ENCODE measurements around the gene PVR.
A peak's percentile ranks its signal among the peaks of the same experiment; 100 is the strongest.
"Not testable (repeated sequence)": the region's sequence is repeated elsewhere in the genome, so short reads cannot be mapped to it uniquely, and the experiment has no call there.

PVR gene

DNA sequence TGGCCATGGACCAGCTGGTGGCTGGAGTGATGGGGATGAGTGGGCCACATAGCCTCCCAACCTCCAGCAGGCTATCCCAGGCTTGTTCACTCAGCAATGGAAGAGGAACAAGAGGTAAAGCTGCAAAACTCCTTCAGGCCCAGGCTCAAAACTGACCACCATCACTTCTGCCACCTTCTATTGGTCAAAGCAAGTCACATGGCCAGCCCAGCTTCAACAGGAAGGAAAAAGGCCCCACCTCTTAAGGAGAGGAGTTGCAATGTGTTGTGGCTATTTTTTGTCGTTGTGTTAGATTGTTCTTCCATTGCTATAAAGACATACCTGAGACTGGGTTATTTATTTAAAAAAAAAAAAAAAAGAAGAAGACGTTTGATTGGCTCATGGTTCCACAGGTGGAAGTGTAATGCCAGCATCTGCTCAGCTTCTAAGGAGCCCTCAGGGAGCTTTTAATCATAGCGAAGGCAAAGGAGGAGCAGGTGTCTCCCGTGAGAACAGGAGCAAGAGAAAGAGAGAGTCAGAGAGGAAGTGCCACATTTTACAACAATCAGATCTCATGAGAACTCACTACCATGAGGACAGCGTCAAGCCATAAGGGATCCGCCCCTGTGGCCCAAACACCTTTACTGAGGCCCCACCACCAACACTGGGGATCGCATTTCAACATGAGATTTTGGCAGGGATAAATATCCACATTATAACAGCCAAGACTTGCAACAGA is 24.9 kb upstream of the PVR start:
- no peak for DNase-seq (ENCODE audit: low spot score)

DNA sequence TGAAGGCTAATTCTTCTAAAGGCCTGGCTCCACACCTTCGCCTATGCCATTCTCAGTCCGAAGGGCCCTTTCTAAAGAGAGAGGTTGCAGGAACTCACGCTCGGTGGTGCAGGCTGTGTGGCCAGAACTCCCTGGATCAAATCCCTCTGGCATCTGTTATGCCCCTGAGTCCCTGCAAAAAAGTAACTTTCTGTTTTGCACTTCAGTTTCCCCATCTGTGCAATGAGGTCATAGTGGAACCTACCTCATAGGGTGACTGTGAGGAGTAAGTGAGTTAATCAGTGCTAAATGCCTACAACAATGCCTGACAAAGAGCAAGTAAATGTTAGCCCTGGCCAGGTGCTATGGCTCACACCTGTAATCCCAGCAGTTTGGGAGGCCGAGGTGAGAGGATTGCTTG is 23.0 kb upstream of the PVR start:
- DNase-seq (ENCODE audit: low spot score), result no peak

DNA sequence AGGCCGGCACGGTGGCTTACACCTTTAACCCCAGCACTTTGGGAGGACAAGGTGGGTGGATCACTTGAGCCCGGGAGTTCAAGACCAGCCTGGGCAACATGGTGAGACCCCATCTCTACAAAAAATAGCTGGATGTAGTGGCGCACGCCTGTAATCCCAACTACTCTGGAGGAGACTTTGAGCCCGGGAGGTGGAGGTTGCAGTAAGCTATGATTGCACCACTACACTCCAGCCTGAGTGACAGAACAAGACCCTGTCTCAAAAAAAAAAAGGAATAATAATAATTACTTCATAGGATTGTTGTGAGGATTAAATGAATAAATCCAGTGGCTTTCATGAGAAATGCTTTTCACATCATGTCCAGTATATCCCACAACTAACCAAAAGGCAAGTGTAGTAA is 22.3 kb upstream of the PVR start:
- no peak for DNase-seq (ENCODE audit: low spot score)

DNA sequence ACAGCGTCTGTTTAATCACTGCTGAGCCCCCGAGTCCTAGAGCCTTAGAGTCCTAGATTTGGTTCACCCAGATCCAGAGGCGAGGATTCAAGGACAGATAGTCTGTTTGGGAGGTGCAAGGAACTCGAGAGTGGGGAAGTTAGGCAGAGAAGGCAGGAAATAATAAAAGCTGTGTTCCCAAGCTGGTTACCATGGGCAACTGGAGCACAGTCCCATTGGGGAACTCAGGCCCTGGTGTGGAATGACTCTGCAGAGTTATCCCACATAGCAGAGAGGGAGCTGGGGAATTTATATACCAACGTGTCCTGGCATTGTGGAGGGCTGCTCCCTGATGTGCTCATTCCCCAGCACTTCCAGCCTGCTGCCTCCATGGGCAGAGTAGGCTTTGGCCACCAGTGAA is 20.6 kb upstream of the PVR start:
- no peak for DNase-seq (ENCODE audit: low spot score)

DNA sequence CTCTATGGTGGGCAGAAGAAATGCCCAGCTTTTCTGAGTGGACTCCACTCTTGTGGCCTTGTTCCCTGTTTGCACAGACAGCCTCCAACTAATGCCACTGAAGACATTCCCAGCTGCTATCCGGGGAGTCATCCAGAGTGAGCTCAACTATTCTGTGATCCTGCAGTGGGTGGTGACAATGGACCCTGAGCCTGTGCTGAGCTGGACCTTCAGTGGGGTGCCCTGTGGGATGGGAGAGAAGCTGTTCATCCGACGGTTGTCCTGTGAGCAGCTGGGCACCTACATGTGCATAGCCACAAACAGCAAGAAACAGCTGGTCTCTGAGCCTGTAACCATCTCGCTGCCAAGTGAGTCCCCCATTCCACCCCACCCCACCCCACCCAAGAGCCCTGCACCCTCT is 20.1 kb upstream of the PVR start:
- no peak for DNase-seq (ENCODE audit: low spot score)

DNA sequence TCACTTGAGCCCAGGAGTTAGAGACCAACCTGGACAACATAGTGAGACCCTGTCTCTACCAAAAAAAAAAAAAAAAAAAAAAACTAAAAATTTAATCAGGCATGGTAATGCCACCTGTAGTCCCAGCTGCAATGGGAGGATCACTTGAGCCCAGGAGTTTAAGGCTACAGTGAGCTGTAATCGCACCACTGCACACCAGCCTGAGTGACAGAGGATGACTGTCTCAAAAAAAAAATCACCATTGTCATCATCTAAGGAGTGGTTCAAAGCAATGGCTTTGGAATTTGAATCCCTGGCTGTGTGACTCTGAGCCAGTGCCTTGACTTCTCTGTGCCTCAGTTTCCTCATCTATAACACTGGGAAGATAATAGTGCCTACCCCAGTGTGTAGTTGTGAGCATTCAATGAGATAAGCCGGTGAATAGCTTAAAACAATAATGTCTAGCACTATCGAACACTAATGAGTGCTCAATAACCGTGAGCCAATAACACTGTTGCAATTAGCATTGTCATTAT is 18.8 kb upstream of the PVR start:
- DNase-seq (ENCODE audit: low spot score), result no peak

DNA sequence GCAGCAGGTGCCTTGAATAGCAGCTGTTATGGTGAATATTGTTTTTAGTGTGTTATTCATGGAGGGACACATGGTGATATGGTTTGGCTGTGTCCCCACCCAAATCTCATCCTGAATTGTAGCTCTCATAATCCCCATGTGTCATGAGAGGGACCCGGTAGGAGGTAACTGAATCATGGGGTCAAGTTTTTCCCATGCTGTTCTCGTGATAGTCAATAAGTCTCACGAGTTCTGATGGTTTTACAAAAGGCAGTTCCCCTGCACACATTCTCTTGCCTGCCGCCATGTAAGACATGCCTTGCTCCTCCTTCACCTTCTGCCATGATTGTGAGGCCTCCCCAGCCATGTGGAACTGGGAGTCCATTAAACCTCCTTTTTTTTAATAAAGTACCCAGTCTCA is 18.1 kb upstream of the PVR start:
- DNase-seq (ENCODE audit: low spot score), result not testable (repeated sequence)

DNA sequence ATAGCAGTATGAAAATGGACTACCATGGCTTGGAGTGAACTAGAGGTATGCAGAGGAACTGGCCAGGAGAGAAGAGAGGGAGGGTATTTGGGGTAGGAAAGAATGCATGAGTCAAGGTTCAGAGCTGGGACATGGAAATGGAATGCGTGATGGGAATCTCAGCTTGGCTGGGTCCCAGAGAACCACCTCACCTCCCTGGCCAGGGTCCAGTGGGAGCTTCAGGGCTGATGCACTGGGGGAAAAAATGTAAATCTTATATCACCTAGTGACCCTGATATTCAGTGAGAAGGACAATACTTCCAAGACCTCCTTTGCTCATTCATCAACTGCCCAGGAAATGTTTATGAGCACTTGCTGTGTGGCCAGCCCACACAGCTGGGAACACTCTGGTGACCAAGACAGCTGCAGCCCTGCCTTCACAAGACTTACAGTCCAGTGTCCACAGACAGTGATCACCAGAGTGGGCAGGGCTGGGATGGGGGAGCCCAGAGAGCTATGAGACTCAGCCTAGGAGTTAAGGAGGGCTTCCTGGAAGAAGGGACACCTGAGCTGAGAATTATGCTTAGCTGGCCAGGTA is 17.6 kb upstream of the PVR start:
- no peak for DNase-seq (ENCODE audit: low spot score)

DNA sequence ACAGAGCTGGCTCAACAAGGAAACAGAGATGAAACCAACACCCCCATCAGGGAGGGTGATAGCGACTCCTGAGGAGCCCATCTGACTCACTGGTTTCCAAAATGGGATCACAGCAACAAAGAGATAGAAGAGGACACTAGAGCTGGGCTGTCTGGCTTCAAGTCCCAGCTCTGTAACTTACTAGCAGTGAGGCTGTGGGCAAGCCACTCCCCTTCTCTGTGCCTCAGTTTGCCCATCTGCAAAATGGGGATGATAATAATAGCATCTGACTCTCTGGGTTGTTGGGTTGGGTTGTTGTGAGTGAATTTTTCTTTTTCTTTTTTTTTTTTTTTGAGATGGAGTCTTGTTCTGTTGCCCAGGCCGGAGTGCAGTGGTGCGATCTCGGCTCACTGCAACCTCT is 16.1 kb upstream of the PVR start:
- no peak for DNase-seq (ENCODE audit: low spot score)

DNA sequence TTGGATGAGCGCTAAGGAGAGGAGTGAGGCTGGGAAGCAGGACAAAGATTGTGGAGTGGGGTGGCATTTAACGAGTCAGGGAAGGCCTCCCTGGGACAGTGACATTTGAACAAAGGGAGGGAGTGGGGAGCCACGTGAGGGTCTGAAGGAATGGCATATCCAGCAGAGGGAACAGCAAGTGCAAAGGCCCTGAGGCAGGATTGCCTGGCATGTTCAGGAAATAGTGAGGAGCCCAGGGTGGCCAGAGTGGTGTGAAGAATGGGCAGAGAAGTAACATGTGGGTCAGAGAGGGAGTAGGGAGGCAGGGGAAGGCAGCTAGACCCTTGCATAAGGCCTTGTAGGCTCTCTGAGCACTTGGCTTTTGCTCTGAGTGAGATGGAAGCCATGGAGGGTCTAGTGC is 14.9 kb upstream of the PVR start:
- no peak for DNase-seq (ENCODE audit: low spot score)

DNA sequence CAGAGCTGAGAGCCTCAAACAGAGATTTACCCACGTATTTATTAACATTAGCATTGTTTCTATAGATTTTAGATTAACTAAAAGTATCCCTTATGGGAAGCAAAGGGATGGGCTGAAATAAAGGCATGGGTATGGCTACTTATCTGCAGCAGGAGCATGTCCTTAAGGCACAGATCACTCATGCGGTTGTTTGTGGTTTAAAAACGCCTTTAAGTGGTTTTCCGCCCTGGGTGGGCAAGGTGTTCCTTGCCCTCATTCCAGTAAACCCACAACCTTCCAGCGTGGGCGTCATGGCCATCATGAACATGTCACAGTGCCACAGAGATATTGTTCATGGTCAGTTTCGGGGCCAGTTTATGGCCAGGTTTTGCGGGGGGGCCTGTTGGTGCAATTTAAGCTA is 12.1 kb upstream of the PVR start:
- DNase-seq (ENCODE audit: low spot score), result not testable (repeated sequence)

DNA sequence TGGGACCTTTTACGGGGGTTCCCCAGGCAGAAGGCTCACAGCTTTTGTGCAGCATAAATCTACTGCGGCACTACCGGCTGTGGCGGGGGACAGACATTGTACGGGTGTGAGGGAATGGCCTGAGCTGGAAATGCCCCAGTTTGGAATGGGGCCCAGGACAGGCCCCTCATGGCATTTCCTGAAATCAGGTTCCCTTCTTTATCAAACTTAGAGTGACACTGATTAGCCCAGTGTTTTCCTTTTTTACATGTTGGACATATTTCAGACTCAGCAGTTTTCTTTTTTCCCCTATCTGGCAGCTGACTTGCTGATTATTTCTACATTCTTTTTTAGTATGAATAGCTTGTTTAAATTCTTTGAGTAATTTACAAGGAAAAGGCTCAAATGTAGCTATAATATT is 9.7 kb upstream of the PVR start:
- not testable (repeated sequence) for DNase-seq (ENCODE audit: low spot score)

DNA sequence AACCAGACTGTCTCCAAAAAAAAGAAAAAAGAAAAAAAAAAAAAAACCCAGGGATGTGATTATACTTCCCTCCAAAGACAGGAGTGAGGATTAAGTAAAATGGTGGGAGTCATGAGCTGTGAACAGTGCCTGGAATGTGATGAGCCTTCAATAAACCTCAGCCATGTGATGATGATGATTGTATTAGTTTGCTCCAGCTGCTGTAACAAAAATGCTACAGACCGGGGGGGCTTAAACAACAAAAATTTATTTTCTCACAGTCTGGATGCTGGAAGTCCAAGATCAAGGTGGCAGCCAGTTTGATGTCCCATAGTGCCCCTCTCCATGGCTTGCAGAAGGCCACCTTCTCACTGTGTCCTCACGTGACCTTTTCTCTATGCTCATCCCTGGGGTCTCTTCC is 8.9 kb upstream of the PVR start:
- no peak for DNase-seq (ENCODE audit: low spot score)

DNA sequence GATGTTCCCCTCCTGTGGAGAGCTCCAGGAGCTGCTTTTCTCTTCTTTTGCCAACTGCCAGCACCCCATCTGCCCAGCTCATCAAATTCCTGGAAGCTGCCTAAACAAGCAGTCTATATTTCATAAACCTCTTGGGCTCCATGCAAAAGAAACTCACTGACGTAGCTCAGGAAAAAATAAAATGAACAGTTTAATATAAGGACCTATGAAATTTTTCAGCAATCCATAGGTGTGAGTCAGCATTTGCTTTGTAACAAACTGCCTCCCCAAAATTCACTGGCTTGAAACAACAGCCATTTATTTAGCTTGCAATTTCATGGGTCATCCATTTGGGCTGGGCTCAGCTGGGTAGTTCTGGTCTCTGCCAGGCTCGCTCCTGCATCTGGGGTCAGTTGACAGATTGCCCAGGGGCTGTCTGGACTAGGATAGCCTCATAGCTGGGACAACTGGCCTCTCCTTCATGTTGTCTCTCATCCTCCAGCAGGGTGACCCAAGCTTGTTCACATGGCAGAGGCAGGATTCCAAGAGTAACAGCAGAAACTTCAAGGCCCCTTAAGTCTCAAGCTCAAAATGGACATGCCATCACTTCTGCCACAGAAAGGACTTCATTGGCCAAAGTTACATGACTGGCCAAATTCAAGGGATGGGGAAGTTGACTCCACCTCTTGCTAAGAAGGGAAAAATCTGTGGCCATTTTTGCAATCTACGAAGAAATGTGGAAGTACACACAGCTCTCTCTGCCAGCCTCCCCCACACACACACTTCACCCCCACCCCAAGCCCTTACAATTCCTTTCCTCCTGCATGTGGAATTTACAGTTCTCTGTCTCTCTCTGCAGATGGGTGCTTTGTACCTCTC is 7.9 kb upstream of the PVR start:
- DNase-seq (ENCODE audit: low spot score), result peak; percentile 20

DNA sequence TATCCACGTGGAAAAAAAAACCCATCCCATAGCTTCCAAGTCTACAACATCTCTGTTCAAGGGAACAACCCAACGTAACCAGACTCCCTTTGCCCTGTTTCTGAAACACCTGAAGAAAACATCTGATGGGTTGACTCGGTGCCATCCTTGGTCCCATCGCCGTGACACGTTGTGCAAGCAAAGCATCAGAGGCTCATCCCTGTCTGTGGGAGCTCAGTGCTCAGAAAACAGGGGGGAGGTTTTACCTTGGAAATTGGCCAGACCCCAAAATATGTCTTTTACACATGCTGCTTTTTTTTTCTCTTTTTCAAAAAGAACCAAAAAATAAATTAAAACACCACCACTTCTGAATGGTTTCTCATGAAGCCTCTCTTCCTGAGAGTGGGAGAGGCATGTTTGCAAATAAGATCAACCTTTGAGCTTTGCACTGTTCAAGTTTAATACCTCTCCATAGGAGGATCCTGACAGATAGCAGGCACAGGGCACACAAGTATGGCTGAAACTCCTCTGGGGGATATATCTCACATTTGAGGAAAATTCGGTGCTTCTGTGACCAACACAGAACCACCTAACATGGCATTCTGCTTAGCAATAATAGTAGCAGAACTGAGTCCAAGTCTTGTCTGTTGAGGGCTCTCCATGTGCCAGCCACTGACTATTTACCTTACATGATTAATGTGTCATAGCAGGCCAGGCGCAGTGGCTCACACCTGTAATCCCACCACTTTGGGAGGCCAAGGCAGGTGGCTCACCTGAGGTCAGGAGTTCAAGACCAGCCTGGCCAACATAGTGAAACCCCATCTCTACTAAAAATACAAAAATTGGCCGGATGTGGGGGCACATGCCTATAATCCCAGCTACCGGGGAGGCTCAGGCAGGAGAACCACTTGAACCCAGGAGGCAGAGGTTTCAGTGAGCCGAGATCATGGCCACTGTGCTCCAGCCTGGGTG is 7.0 kb upstream of the PVR start:
- DNase-seq (ENCODE audit: low spot score), result no peak

DNA sequence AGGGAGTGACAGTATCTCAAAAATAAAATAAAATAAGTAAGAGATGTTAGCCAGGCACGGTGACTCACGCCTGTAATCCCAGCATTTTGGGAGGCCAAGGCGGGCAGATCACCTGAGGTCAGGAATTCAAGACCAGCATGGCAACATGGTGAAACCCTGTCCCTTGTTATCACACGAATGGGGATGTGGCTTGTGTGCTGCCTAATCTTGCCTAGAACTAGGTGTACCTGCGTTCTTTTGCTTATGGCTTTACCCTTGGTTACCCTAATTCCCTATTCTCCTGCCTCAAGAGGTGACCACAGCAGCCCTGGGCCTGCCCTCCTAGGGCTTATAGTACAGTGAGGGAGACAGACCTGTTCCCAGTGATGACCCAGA is 6.3 kb upstream of the PVR start:
- DNase-seq (ENCODE audit: low spot score), result no peak

DNA sequence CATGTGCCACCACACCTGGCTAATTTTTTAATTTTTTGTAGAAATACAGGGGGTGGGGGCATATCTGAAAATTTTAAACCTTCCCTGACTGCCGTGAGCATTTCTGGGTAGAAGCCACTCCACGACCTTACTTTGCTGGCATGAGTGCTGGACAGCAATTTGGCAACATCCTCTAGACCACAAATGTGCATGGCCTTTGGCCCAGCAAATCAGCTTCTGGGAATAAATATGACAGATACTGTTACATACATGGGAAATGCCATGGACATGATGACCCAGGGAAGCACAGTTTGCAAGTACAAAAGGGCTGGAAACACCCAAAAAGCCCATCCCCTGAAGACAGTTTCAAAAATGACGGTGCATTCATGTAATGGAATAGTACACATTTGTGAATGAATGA is 3.2 kb upstream of the PVR start:
- DNase-seq (ENCODE audit: low spot score), result no peak

DNA sequence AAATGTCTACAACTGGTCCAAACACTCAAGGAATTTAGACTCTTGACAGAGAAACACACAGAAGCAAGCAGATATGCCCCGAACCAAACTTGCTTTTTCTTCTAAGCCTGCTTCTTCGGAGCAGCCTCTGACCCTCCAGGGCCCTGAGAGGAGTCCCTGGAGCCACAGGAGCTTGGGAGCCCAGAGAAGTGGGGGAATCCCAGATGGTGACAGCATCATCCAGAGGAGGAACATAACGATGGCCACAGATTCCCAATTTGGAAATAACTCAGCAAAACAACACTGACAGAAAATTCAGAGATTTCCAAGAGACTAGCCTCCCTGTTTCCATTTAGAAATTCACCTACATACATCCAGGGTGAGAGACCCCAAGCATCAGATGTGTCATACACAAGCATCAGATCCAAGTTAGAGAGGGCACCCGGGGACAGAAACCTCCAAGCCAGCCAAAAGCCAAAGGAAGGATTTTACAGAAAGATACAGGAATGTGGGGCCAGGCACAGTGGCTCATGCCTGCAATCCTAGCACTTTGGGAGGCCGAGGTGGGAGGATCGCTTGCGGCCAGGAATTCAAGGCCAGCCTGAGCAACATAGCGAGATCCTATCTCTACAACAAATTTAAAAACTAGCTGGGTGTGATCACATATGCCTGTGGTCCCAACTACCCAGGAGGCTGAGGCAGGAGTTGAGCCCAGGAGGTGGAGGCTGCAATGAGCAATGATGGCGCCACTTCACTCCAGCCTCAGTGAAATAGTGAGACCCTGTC is 2.0 kb upstream of the PVR start:
- no peak for DNase-seq (ENCODE audit: low spot score)

DNA sequence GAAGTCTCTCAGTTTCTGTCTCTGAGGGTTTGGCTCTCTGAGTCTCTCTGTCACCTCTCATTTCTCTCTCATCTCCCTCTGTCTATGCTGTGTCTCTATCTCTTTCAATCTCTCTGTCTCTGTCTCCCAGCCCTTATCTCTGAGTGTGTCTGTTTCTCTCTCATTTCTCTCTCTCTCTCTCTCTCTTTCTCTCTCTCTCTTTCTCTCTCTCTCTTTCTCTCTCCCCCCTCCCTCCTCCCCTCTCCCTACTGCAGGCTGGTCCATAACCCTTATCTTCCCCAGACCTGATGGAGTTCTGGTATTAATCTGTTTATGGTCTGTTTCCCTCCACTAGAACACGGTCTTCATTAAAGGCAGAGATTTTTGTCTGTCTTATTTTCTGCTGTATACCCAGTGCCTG is 1.3 kb upstream of the PVR start:
- DNase-seq (ENCODE audit: low spot score), result no peak

DNA sequence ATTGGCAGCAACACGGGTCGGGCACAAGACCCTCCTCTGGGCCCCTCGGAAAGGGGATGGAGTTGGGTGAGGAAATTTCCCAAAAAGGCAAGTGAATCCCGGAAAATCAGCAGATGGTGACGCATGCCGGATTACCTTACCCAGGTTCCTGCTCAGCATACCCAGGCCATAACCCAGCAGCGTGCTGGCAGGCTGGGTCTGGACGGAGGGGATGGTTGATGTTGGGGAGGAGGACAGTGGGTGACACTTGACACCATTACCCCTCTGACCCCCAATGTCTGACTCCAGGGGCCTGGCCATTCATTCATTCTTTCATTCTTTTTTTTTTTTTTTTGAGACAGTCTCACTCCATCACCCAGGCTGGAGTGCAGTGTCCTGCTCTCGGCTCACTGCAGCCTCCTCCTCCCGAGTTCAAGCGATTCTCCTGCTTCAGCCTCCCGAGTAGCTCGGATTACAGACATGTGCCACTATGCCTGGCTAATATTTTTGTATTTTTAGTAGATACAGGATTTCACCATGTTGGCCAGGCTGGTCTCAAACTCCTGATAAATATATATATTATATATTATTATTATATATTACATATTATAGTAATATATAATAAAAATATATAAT is 799 bp downstream of the PVR start:
- DNase-seq (ENCODE audit: low spot score), result no peak

Data from Ammon's horn (tissue), 1 donor.